HG02642 (cell line): ENCODE data around the gene MRPL20.
"Not testable (repeated sequence)": the region's sequence is repeated elsewhere in the genome, so short reads cannot be mapped to it uniquely, and the experiment has no call there.

Source experiments
- ATAC-seq: cut with Tn5 transposase; IDR thresholded peaks from one replicate; pipeline ENCODE4 v1.9.1; 2021; ENCODE audit warnings: mild to moderate bottlenecking; ENCODE audit not compliant: unreplicated experiment, poor library complexity

MRPL20 gene

DNA sequence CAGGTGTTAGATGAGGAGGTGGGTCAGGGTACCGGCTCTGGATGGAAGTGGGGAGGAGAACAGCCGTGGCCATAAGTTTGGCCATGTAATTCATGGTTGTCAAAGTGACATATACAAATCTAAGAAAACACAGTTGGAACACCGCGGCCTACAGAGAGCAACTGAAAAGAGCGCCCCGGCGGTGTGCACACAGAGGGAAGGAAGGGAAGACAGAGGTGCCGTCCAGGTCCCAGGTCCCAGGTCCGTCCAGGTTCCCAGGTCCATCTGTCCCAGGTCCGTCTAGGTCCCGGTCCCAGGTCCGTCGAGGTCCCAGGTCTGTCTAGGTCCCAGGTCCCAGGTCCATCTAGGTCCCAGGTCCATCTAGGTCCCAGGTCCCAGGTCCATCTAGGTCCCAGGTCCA, 4.5 kb upstream of the MRPL20 start:
- no peak for ATAC-seq

DNA sequence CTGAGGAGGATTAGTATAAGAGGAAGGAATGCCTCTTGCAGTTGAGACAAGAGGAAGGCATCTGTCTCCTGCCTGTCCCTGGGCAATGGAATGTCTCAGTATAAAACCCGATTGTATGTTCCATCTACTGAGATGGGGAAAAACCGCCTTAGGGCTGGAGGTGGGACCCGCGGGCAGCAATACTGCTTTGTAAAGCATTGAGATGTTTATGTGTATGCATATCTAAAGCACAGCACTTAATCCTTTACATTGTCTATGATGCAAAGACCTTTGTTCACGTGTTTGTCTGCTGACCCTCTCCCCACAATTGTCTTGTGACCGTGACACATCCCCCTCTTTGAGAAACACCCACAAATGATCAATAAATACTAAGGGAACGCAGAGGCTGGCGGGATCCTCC, 3.1 kb upstream of the MRPL20 start:
- ATAC-seq = not testable (repeated sequence)

DNA sequence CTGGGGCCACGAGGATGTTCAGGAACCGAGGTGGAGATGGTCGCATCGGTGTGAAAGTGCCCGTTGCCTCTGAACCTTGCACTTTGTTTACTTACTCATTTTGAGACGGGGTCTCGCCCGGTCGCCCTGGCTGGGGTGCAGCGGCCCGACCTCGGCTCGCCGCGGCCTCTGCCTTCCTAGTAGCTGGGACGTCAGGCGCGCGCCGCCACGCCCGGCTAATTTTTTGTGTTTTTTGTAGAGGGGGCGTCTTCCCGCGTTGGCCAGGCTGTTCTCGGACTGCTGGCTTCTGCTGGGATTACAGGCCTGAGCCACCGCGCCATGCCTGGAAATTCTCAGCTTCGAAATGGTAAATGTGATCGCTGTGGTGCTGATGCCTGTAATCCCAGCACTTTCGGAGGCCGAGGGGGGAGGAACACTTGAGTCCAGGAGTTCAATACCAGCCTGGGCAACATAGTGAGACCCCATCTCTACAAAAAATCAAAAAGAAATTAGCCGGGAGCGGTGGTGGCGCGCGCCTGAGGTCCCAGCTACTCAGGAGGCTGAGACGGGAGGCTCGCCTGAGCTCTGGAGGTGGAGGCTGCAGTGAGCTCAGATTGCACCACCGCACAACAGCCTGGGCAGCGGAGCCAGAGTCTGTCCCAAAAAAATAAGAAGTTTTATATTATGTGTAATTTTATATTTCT, 684 bp upstream of the MRPL20 start:
- ATAC-seq = no peak

DNA sequence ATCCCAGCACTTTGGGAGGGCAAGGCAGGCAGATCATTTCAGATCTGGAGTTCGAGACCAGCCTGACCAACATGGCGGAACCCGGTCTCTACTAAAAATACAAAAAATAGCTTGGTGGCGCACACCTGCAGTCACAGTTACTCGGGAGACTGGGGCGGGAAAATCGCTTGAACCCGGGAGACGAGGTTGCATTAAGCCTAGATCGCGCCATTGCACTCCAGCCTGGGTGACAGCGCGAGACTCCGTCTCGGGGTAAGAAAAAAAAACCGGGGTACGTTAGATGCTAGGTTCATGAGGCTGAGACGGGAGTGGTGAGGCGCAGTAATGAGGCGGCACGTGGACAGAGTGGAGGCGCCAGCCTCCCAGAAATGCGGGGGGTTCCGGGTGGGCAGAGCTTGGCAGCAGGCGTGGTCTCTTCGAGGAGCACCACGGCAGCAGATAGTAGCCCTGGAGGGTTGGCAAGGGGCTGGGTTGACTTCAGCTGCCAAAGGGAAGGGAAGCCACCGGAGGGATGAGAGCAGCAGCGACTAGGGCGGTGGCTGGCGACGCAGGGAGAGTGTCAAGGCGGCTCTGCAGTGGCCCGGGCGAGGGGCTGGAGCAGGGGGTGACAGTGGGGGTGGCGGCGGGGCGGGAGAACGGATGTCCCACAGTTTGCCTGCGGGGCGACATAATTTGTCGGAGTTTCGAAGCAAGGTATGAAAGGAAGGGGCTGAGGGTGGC, 832 bp downstream of the MRPL20 start:
- no peak for ATAC-seq

DNA sequence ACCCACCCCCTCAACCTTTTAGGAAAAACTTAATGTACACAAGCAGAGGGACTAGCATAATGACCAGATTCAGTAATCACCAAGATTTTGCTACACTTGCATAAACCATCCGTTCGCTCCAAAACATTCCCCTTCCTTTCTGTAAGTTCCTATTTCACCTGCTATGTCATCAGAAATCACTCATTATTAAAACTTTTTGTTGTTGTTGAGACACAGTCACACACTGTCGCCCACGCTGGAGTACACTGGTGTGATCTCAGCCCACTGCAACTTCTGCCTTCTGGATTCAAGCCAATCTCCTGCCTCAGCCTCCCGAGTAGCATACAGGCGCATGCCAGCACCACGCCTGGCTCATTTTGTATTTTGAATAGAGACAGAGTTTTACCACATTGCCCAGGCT, 3.4 kb downstream of the MRPL20 start:
- no peak for ATAC-seq

DNA sequence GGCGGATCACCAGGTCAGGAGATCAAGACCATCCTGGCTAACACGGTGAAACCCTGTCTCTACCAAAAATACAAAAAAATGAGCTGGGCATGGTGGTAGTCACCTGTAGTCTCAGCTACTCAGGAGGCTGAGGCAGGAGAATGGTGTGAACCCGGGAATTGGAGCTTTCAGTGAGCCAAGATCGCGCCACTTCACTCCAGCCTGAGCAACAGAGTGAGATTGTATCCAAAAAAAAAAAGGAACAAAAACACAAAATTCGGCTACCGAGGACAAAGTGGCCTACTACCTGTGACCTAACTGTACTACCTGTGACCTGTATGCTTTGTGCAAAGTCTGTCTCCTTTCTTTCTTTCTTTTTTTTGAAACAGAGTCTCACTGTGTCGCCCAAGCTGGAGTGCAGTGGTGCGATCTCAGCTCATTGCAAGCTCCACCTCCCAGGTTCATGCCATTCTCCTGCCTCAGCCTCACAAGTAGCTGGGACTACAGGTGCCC, 4.1 kb downstream of the MRPL20 start:
- ATAC-seq = not testable (repeated sequence)

DNA sequence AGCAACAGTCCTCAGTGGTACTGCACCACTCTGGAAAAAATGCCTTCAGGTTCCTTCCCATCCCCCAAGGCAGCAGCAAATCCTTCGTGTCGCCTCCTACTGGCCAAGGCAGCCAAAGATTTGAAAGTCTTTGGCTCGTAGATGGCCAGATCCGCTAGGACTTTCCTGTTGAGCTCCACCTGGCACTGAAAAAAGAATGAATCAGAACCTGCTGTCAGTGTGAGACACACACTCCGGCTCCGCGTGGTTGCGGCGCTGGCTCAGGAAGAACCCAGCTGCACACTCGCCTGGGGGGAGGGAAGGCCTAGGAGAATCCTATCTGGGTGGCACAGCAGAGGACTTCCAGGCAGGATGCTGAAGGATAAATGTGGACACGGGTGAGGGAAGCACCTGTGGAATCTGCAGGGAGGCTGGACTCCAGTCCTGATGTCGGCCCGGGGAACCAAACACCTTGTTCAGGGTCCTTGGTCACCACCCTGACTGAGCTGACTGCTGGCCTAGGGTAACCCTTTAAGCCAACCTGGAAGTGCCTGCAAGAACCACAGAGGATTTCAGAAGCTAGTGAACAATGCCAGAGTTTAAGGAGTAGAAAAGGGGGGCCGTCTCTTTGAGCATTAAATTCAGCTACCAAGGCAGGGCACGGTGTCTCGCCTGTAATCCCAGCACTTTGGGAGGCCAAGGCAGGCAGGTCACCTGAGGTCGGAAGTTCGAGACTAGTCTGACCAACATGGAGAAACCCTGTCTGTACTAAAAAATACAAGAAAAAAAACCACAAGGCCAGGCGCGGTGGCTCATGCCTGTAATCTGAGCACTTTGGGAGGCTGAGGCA, 4.8 kb downstream of the MRPL20 start:
- ATAC-seq = no peak

DNA sequence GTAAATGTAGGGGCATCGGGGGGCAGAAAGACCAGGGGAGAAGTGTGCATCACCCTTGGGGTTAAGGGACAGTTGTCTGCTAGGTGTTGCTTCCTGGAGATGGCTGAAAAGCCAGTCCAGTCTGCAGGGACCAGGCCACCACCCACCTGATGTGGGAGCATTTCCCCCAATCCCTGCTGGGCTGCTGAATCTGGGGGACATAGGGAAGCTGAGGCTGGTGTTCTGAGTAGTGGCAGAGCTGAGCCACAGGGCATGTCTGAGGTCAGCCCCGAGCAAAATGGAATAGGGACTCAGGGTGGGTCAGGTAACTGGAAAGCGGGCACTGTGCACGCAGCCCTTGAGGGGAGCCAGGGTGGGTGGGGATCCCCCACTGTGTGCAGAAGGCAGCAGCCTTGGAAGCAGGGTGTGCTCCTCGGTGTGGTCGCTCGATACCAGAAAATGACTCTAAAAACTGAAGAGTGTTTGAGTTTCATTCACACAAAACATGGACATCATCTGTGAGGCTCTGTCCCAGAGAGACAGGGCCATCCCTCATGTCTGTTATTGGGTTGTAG, 5.6 kb downstream of the MRPL20 start:
- ATAC-seq = no peak

DNA sequence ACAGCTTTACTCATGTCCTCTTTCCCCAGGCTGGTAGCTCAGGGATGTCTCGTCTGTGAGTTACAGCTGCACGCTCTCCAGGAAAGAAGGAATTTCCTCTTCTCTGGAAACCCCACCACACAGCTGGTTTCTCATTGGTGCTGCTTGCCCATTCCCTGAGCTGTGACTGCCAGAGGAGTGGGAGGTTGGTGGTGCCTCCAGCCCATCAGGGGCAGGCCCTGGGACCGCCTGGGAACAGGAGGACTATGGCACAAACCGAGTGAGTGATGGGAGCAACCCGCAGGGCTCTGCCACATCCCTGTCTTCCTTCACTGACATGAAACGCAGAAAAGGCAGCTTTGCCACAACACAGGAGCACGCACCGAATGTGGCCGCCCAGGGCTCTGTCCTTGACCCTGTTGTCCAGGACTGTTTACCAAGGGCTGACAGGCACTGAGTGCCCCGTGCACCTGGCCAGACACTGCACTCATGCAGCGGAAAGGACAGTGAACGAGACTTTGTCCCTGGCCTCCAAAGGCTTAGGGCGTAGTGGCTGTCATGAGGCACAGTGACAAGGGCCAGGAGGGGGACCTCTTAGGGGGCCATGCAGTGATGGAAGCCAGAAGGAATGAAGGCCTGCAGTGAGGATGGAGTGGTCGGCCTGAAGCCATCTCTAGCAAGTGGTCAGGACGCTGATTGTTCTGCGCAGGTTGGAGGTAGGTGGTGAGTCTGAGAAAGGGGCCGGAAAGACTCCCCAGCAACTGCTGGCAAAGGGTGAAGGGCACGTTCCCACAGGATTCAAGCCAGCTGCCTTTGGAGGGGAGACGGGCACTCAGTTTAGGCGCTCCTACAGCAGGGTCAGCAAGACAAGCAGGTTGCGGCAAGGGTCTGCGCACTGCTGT, 6.3 kb downstream of the MRPL20 start:
- no peak for ATAC-seq

DNA sequence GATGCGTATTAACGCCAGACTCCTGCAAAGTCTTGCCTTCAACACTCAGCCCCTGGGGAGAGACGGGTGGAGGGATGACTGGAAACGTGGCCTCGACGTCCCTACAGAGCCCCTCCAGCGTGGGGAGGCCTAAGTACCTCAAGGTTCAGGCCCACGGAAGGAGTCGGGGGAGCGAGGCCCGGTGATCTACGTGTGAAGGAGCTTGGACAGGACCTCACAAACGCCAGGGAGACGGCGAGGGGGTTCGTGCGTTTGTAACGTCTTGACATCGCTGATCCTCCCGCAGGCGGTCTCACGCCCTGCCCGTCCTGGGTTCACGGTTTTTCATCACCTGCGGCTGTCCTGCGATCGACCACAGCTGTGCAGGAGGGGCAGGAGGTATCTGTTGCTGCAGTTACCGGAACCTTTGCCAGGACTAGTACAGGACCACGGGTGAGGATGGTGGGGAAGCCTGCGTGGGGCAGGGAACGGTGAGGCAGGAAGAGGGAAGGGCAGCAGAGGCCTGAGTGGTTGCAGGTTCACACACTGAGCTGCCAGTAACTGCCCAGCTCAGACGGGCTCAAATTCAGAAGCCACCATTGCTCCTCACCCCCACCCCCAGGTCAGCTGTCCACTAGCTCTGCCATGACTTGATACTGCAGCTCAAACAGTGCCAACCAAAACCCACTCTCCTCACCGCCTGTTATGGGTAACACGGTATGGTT, 7.1 kb downstream of the MRPL20 start:
- no peak for ATAC-seq

DNA sequence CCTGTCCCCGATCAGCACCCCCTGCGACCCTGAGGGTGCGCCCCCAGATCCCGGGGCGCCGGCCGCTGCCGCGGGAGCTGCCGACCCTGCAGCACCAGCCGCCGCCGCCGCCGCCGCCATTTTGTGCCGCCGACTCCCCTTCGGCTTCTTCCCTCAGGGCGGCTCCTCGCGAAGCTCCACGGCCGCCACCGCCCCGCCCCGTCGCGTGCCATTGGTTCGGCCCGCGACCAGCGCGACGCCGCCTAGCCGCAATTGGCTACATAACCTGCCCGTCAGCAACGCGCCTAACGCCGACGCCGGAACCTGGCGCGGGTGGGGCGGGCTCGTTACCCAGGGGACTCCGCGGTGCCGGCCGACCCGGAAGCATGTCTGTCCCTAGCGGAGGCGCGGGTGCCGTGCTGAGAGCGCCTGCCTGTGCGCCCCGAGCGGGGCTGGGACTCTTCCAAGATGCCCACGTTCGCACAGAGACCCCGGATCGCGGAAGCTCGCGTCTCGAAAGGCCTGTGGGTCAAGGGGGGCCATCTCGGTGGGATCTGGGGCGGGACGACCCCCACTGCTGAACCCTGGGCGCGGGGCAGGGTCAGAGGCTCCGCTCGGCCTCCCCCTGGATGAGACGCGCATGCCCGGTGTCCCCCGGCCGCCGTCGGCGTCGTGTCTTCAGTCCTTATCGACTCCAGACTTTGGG, 7.8 kb downstream of the MRPL20 start, which contains the start of gene CCNL2:
Gene CCNL2, minus strand, starts transcription at position 149 of the 685 bp plus-strand sequence. Its CDS starts 29 bp downstream, at position 120.
- ATAC-seq = peak; percentile 89

DNA sequence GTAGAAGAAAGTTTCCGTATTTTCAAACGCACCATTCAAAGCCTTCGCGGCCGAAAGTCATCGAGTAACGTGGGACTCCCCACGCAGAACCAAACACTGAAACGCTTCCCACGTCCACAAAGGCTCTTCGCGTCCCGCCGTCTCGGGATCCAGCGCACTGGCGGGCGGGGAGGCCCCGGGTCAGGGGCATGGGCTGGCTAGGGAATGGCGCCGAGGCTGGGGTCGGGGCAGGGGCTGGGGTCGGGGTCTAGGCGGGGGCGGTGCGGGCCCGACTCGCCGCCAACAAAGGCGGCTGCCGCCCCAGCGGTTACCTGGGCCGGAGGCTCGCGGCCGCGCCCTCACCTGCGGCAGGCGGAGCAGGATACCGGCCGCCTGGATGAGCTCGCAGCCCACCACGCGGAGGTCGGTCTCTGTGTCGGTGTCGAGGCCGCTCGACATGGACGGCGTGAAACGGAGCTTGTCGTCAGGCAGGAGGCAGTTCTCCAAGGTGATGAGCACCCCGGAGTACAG, 8.4 kb downstream of the MRPL20 start:
- peak; percentile 25 for ATAC-seq

DNA sequence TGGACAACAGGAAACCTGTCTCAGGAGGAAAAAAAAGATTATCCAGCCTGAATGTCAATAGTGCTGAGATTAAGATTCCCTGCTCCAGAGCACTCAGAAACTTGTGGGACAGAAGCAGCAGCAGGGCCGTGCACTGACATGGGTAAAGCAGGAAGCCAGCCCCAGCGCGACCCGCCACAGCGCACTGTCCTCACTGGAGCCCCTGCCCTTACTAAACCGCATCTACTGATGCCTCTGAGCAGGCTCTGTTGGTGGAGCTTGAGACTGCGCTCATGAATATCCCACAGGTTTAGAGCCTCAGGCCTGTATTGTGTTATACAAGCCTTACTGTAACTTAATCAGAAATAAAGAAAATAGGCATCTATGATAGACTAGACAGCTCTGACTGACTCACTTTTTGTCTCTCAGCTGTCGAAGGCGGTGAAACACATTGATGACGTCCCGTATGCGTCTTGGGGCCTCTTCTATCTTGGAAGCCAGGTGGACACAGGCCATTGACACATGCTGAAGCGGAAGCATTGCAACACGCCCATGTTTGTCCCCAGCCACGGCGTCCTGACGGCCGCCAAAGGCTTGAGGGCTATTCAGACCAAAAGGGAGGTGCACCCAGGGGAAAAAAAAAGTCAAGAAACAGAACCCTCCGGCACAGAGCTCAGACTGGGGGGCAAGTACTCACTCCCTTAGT, 9.1 kb downstream of the MRPL20 start:
- no peak for ATAC-seq

DNA sequence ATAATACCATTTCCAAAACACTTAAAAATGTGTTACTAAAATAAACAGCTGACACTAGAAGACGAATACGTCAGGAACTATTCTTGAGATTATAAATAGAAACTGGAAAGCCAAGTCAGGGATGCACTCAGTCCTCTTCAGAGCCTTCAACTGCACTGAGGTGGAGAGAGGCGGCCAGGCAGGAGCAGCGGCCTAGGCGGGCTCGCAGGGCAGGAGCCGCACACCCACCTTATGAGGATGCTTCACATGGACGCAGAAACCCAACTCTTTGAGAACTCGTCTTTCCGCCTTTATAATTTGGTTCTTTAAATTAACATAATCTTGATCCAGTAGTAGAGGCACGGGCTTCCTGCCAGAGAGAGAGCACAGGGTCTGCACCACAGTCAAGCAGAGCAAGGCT, 11.9 kb downstream of the MRPL20 start:
- ATAC-seq = no peak

DNA sequence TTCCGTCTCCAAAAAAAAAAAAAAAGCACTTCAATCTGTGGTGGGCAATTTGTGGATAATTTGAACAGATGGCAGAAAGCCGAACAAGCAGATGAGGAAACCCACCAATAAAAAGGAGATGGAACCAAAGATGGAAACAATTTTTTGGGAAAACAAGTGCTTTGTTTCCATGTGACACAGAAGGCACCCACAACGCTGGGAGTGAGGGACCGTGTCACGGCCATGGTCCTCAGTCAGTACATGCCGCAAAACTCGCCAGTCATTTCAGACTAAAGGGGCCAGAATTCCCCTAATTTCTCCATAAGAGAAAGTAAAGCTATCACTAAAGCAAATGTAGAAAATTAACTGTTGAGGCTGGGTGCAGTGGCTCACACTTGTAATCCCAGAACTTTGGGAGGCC, 13.0 kb downstream of the MRPL20 start:
- no peak for ATAC-seq

DNA sequence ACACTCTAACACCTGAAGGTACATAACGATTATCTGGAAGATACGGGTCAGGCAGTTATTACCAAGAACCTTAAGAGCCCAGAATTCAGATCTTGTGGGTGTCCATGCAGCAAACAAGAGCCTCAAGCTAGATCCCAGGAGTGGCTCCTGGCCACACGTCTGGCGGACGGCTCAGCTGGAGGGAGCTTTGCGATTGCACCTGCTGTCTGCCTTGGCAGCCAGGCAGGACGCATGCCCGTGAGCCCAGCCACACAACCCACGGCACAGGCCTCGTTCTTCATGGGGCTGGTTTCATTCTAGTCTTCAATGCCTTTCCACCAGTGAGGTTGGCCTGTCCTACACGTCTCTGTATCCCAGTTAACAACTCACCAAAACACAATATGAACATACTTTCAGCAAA, 13.7 kb downstream of the MRPL20 start:
- ATAC-seq = no peak

DNA sequence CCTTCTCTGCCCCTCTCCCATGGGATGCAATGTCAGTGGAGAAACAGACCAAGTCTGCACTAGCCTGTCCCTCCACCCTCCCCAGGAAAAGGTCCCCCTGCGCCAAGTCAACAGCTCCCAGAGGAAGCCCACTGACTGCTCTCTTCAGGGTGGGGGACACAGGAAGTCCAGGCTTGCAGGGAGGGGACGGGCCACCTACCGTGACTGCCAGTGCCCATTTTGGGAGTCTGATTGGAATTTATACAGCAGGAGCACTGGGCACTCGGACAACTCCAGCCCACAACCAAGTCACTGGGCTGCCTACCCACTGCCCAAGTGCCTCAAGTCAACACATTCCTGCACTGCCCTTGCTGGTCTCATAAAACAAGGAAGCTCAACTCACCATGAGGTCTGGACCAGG, 14.1 kb downstream of the MRPL20 start:
- no peak for ATAC-seq

DNA sequence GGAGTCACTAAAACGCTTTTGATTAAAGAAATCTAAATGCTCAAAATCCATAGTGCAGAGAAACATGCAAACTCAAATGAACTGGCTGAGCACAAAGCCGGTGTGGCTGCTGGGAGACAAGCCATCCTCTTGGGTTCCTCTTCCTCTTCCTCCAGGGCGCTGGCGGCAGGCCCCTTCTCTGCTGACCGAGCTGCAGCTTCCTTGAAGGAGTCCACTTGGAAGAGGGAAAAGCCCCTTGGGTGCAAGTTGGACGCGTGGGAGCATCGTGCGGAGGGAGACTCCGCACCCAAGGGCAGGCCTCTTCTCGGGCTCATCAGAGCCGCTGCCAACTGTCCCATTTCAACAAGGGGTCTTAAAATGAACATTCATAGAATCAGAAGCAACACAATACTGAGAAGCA, 15.9 kb downstream of the MRPL20 start:
- ATAC-seq = no peak
